ENCODE results near the gene USP34.

DNA sequence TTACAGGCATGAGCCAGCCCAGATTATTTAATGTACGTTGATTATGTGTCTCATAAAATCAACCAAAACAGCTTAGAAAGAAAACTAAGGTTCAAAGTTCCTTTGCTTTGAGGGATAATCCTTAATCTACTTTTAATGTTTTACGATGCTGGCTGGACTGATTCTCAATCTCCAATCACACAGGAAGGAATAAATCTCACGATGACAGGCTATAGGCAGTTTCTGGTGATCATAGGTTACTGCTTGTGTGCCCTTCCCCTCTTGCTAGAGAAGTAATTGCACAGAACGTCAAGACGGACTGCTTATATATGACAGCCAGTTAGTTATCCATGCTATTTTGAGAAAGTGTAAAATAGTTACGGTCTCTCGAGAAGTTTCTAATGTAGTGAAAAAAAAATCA is 265.8 kb downstream of the USP34 start:
- TF ChIP-seq, protein P1, sequence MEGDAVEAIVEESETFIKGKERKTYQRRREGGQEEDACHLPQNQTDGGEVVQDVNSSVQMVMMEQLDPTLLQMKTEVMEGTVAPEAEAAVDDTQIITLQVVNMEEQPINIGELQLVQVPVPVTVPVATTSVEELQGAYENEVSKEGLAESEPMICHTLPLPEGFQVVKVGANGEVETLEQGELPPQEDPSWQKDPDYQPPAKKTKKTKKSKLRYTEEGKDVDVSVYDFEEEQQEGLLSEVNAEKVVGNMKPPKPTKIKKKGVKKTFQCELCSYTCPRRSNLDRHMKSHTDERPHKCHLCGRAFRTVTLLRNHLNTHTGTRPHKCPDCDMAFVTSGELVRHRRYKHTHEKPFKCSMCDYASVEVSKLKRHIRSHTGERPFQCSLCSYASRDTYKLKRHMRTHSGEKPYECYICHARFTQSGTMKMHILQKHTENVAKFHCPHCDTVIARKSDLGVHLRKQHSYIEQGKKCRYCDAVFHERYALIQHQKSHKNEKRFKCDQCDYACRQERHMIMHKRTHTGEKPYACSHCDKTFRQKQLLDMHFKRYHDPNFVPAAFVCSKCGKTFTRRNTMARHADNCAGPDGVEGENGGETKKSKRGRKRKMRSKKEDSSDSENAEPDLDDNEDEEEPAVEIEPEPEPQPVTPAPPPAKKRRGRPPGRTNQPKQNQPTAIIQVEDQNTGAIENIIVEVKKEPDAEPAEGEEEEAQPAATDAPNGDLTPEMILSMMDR (IDR thresholded peaks at IDR 0.05; ENCODE audit: insufficient read depth, low read length, poor library complexity, severe bottlenecking) = no peak
- TF ChIP-seq EZH2phosphoT487 (conservative IDR thresholded peaks at IDR 0.05; ENCODE audit: low read length) = no peak

All from SU-DHL-6 (cell line).